DOHH2 (cell line): ENCODE results near the gene GPR183.

Experiments used
- EZH2phosphoT487 ChIP-seq: fragments of 200-600 bp; sonication (generic); IDR thresholded peaks from 2 replicates; pipeline ENCODE4 v1.6.1; 2017; ENCODE audit warnings: borderline replicate concordance, mild to moderate bottlenecking, antibody characterized with exemption, low read length, moderate library complexity, mixed read lengths
- TF ChIP-seq, protein P1 (sequence below): fragments of 200-600 bp; sonication (generic); IDR thresholded peaks from one replicate; pipeline ENCODE4 v1.5.1; 2014; ENCODE audit warnings: antibody characterized with exemption, mild to moderate bottlenecking, low read depth, low read length; ENCODE audit not compliant: poor library complexity, severe bottlenecking

DNA sequence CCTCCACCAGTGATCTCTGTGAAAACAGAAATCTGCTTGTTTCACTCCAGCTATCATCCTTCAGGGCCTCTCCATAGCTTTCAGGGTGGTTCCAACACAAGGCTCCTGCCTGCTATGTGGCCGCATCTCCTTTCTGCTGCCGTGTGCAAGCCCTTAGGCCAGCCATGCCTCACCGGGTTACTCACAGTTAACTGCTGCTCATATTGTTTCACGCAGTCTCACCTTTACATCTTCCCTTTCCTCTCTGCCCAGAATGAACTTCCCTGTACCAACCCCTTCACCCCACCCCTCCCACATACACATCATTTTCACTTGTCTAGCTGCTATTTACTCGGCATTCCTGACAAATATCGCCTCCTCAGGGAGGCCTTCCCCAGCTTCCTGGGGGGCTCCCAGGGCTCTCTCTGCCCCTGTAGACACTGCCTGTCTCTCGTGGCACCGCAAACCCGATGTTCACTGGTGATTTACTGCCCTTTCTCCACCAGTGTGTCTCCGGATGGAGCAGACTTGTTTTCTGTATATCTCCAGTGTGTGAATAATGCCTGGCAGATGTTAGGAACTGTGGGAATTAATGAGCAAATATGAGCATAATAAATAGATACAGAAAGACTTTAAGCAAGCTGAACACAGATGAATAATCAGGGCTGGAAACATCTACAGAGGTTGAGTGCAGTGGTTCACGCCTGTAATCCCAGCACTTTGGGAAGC, 39.3 kb upstream of the GPR183 start:
- TF ChIP-seq, protein P1, sequence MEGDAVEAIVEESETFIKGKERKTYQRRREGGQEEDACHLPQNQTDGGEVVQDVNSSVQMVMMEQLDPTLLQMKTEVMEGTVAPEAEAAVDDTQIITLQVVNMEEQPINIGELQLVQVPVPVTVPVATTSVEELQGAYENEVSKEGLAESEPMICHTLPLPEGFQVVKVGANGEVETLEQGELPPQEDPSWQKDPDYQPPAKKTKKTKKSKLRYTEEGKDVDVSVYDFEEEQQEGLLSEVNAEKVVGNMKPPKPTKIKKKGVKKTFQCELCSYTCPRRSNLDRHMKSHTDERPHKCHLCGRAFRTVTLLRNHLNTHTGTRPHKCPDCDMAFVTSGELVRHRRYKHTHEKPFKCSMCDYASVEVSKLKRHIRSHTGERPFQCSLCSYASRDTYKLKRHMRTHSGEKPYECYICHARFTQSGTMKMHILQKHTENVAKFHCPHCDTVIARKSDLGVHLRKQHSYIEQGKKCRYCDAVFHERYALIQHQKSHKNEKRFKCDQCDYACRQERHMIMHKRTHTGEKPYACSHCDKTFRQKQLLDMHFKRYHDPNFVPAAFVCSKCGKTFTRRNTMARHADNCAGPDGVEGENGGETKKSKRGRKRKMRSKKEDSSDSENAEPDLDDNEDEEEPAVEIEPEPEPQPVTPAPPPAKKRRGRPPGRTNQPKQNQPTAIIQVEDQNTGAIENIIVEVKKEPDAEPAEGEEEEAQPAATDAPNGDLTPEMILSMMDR = no peak
- TF ChIP-seq EZH2phosphoT487 = no peak
